ENCODE data around the gene PRDM15.
A peak's percentile ranks its signal among the peaks of the same experiment; 100 is the strongest.

The PRDM15 gene

DNA sequence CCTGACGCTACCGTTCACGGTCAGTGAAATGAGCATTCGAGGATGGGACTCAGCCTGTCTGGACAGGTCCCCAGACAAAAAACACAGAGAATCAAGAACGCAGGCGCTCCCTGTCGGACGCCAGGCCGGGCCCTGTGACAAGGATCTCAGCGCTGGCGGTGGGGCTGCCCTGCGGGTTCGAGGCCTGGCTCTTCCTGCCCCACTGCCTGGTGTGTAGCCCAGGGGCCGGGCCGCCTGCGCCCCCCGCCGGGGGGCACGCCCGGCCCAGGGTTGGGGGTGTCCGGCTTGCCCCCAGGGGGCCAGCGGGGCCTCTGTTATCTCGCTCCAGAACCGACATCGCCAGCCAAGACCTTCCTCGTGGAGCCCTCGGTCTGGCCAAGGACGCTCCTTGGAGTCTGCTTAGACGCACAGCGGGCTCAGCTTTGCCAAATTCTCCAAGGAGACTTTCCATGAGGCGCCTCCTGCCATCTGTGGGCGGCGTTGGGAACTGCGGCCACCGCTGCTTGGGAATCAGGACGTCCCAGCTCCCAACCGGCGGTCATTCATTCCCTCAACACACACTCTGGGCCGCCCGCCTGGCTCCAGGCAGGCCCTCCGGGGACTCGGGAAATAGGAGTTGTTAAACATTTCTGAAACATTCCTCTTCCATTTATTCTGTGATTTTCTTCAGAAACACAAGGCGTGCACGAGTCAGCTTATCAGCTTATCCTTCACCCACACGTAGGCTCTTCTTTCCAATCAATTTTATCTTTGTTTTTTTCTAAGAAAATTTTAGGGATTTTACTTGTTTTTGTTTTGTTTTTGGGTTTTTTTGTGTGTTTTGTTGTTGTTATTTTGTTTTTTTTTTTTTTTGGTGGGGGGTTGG, 101.0 kb downstream of the PRDM15 start:
- H3K4me3 Mint-ChIP-seq, result peak overlapping the region; percentile 64
- TF ChIP-seq CTCF (IDR thresholded peaks at IDR 0.05), result peak; percentile 85
- peaks cover 22% of the 10 kb centered on the region for H3K27me3 Mint-ChIP-seq (ENCODE audit: low read depth, poor library complexity)
- H3K36me3 Mint-ChIP-seq (ENCODE audit: low read depth), result no peaks in the 10 kb centered on the region
- no peak overlapping the region for H3K27ac Mint-ChIP-seq
- peaks cover 59% of the 10 kb centered on the region for H3K4me1 Mint-ChIP-seq
- no peaks in the 10 kb centered on the region for H3K9me3 Mint-ChIP-seq
- peak; percentile 90 for DNase-seq

DNA sequence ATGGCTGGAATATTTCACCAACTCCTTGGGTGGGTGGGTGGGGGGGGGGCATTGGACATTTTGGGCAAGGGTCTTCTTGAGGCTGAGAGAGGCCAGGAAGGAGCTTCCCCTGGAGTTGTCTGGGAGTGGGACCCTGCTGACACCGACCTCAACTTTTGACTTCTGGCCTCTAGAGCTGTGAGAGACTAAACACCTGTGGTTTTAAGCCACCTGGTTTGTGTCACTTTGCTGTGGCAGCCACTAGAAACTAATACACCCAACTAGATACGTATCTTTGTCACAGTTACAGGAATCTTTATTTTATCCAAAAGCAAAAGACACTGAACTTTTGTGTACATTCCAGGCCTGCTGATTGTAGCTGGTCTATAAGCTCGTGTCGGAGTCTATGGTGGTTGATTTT, 102.4 kb downstream of the PRDM15 start:
- no peak for TF ChIP-seq CTCF (IDR thresholded peaks at IDR 0.05)
- Mint-ChIP-seq H3K36me3 (ENCODE audit: low read depth) (no peaks in the 10 kb centered on the region), H3K4me1 (peaks cover 72% of the 10 kb centered on the region), H3K27ac (no peak overlapping the region), H3K27me3 (ENCODE audit: low read depth, poor library complexity) (peaks cover 33% of the 10 kb centered on the region), H3K9me3 (no peaks in the 10 kb centered on the region), H3K4me3 (no peak overlapping the region)
- no peak for DNase-seq

DNA sequence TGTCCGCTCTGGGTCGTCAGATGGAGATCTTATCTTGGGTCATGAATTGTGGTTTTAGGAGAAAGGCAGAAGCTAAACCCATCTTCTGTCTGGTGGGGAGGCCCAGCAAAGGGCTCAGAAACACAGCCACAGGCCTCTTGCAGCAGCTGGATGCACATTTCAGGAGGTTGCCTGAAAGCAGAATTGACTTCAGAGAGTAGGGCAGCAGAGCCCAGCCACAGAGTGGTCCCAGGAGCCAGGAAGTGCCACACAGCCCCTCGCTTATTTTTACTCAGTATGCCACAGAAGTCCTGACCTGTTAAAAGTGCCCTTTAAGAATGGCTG, 104.0 kb downstream of the PRDM15 start:
- TF ChIP-seq CTCF (IDR thresholded peaks at IDR 0.05), result no peak
- no peak overlapping the region for H3K27ac Mint-ChIP-seq
- H3K4me3 Mint-ChIP-seq, result peak overlapping the region; percentile 51
- DNase-seq, result no peak
- H3K9me3 Mint-ChIP-seq, result no peaks in the 10 kb centered on the region
- H3K36me3 Mint-ChIP-seq (ENCODE audit: low read depth), result no peaks in the 10 kb centered on the region
- peaks cover 44% of the 10 kb centered on the region for H3K27me3 Mint-ChIP-seq (ENCODE audit: low read depth, poor library complexity)
- peaks cover 78% of the 10 kb centered on the region for H3K4me1 Mint-ChIP-seq

GRCh38 chr21:41774467-41775148, 104.5 kb downstream of the PRDM15 start:
- H3K27me3 Mint-ChIP-seq (ENCODE audit: low read depth, poor library complexity), result peaks cover 49% of the 10 kb centered on the region
- H3K4me1 Mint-ChIP-seq, result peaks cover 79% of the 10 kb centered on the region
- no peak for TF ChIP-seq CTCF (IDR thresholded peaks at IDR 0.05)
- peak overlapping the region; percentile 51 for H3K4me3 Mint-ChIP-seq
- no peaks in the 10 kb centered on the region for H3K36me3 Mint-ChIP-seq (ENCODE audit: low read depth)
- H3K9me3 Mint-ChIP-seq, result no peaks in the 10 kb centered on the region
- peak overlapping the region; percentile 84 for H3K27ac Mint-ChIP-seq
- DNase-seq, result no peak

- Mint-ChIP-seq H3K27me3 (ENCODE audit: low read depth, poor library complexity) (peaks cover 67% of the 10 kb centered on the region), H3K4me3 (peak overlapping the region; percentile 44), H3K4me1 (peaks cover 81% of the 10 kb centered on the region), H3K9me3 (no peaks in the 10 kb centered on the region), H3K27ac (no peak overlapping the region), H3K36me3 (ENCODE audit: low read depth) (no peaks in the 10 kb centered on the region)
- TF ChIP-seq CTCF (IDR thresholded peaks at IDR 0.05), result no peak
- DNase-seq, result peak; percentile 48
Measured at GRCh38 chr21:41772351-41773080, 106.6 kb downstream of the PRDM15 start.

Data from nephron progenitor cell (in vitro differentiated cells).